Measurements from ENCODE around the gene STK16. TPM values are rescaled to one million over a fixed set of nuclear protein-coding genes. Genes with fewer than 3 reads are reported as not detected.
"Not testable (repeated sequence)": the region's sequence is repeated elsewhere in the genome, so short reads cannot be mapped to it uniquely, and the experiment has no call there.

STK16 gene
- total RNA-seq, 1 donor from 2014 or later, result 31.0 TPM

- ATAC-seq (ENCODE audit: low read depth) (peak; percentile 8), DNase-seq (peak; percentile 42)
- peaks cover 61% of the 10 kb centered on the region for H3K4me1 Mint-ChIP-seq
- intact Hi-C loops (cut with micrococcal nuclease), result loop anchor here (1.0 to 5.0 kb wide), 8 partner anchors 8 to 685 kb away; partner anchors contain the start of genes ANKZF1, ATG9A, CHPF and CNOT9
- ChIA-PET POLR2A (interaction anchor here (0.6 to 12.0 kb wide), 26 partner anchors 8 to 962 kb away, joined by 3 to 287 read pairs (median 6); partner anchors contain the start of genes ABCB6, ANKZF1, ATG9A and CNPPD1), CTCF (interaction anchor here (1.7 to 4.4 kb wide), 4 partner anchors 8 to 41 kb away, joined by 7 to 42 read pairs (median 24); partner anchors contain the start of genes ANKZF1, ATG9A, DNAJB2 and GLB1L)
- peak within 1 kb of the TSS; percentile 82 for H3K4me3 Mint-ChIP-seq
- no peaks in the 10 kb centered on the region for H3K27me3 Mint-ChIP-seq
- no peaks in the 10 kb centered on the region for H3K9me3 Mint-ChIP-seq
- TF ChIP-seq CTCF (IDR thresholded peaks at IDR 0.05), result no peak
- H3K36me3 Mint-ChIP-seq (ENCODE audit: low read depth), result peaks cover 48% of the 10 kb centered on the region
- peak within 1 kb of the TSS; percentile 98 for H3K27ac Mint-ChIP-seq
Observed at GRCh38 chr2:219252900-219253752, 7.8 kb downstream of the STK16 start, which contains the start of gene TUBA4B. Gene TUBA4B, plus strand, starts transcription at chr2:219253243. Its CDS starts 165 bp downstream, at chr2:219253408.

GRCh38 chr2:219253753-219254589, 8.7 kb downstream of the STK16 start, which contains the start of gene TUBA4A:
Gene TUBA4A, minus strand, starts transcription at chr2:219253918. Its CDS starts 60 bp downstream, at chr2:219253858.
- intact Hi-C loops (cut with micrococcal nuclease), result loop anchor here (1.0 to 5.0 kb wide), 12 partner anchors 9 to 686 kb away; partner anchors contain the start of genes ANKZF1, ATG9A, CHPF and CNOT9
- peaks cover 53% of the 10 kb centered on the region for H3K4me1 Mint-ChIP-seq
- H3K27me3 Mint-ChIP-seq, result no peaks in the 10 kb centered on the region
- peak within 1 kb of the TSS; percentile 98 for H3K27ac Mint-ChIP-seq
- DNase-seq (peak; percentile 90), ATAC-seq (ENCODE audit: low read depth) (peak; percentile 69)
- CTCF ChIA-PET, result interaction anchor here (1.1 to 4.4 kb wide), 9 partner anchors 8 to 135 kb away, joined by 3 to 42 read pairs (median 7); partner anchors contain the start of genes ANKZF1, ATG9A, CNPPD1 and DNAJB2
- no peak for TF ChIP-seq CTCF (IDR thresholded peaks at IDR 0.05)
- no peaks in the 10 kb centered on the region for H3K9me3 Mint-ChIP-seq
- peak within 1 kb of the TSS; percentile 82 for H3K4me3 Mint-ChIP-seq
- H3K36me3 Mint-ChIP-seq (ENCODE audit: low read depth), result peaks cover 42% of the 10 kb centered on the region
- POLR2A ChIA-PET, result interaction anchor here (0.6 to 12.0 kb wide), 22 partner anchors 8 to 362 kb away, joined by 3 to 287 read pairs (median 7); partner anchors contain the start of genes ABCB6, ANKZF1, ATG9A and CNPPD1

- ATAC-seq (ENCODE audit: low read depth), result peak; percentile 35
- peak; percentile 24 for DNase-seq
Observed at GRCh38 chr2:219254590-219255201, 9.4 kb downstream of the STK16 start.

GRCh38 chr2:219258942-219259341, 13.7 kb downstream of the STK16 start:
- H3K4me1 Mint-ChIP-seq, result peaks cover 13% of the 10 kb centered on the region
- ChIA-PET POLR2A (interaction anchor here (0.9 kb wide), 2 partner anchors 10 to 53 kb away, joined by 4 to 5 read pairs; partner anchors contain the start of gene ZFAND2B), CTCF (interaction anchor here (1.2 kb wide), 1 partner anchor 18 kb away, joined by 9 read pairs; no protein-coding TSS in a partner anchor)
- ATAC-seq (ENCODE audit: low read depth); H3K9me3 Mint-ChIP-seq; H3K36me3 Mint-ChIP-seq (ENCODE audit: low read depth); H3K4me3 Mint-ChIP-seq; H3K27ac Mint-ChIP-seq; H3K27me3 Mint-ChIP-seq; DNase-seq; intact Hi-C loops (cut with micrococcal nuclease): not testable (repeated sequence)

More at GRCh38 chr2:219254590-219255201, 9.4 kb downstream of the STK16 start:
- TF ChIP-seq CTCF (IDR thresholded peaks at IDR 0.05), result no peak
- Mint-ChIP-seq H3K27ac (peak overlapping the region; percentile 88), H3K4me3 (peak overlapping the region; percentile 82), H3K27me3 (no peaks in the 10 kb centered on the region), H3K36me3 (ENCODE audit: low read depth) (peaks cover 37% of the 10 kb centered on the region), H3K9me3 (no peaks in the 10 kb centered on the region), H3K4me1 (peaks cover 46% of the 10 kb centered on the region)
- POLR2A ChIA-PET, result interaction anchor here (0.6 to 12.0 kb wide), 20 partner anchors 10 to 362 kb away, joined by 3 to 287 read pairs (median 8); partner anchors contain the start of genes ABCB6, ANKZF1, ATG9A and CNPPD1
- intact Hi-C loops (cut with micrococcal nuclease), result loop anchor here (1.0 to 5.0 kb wide), 5 partner anchors 25 to 288 kb away; partner anchors contain the start of genes CHPF, DNAJB2, NHEJ1 and TMEM198
- CTCF ChIA-PET, result interaction anchor here (0.6 to 4.4 kb wide), 13 partner anchors 9 to 134 kb away, joined by 3 to 42 read pairs (median 4); partner anchors contain the start of genes ANKZF1, ATG9A, CNPPD1 and DNAJB2
